H1 (cell line): ENCODE results near the gene RHBG. TPM values are rescaled to one million over a fixed set of nuclear protein-coding genes. Genes with fewer than 3 reads are reported as not detected.

Source experiments
- CHD2 ChIP-seq: IDR thresholded peaks from 2 replicates; pipeline ENCODE4 v1.6.1; 2012; ENCODE audit warnings: low read length, improper control_type of control experiment
- KDM1A ChIP-seq: fragments of 200-600, 300-600 bp; sonication (generic); IDR thresholded peaks from 2 replicates; pipeline ENCODE4 v1.7.1; 2016; ENCODE audit warnings: mild to moderate bottlenecking, low read length, borderline replicate concordance
- MAFK ChIP-seq: IDR thresholded peaks from 2 replicates; pipeline ENCODE4 v1.6.1; 2012; ENCODE audit warnings: low read depth, mild to moderate bottlenecking, improper control_type of control experiment, low read length
- POU5F1 ChIP-seq: IDR thresholded peaks from 2 replicates; pipeline ENCODE4 v1.6.1; 2011; ENCODE audit warnings: low read depth, mild to moderate bottlenecking, low read length, moderate library complexity
- RAD21 ChIP-seq, 2 experiments: IDR thresholded peaks in 1 of 2; conservative IDR thresholded peaks in 1 of 2; 2 replicates each; pipeline ENCODE4 v1.6.1; 2011; ENCODE audit warnings: low read depth in 2 of 2, low read length in 2 of 2, improper control_type of control experiment in 1 of 2, inconsistent platforms in 1 of 2, mild to moderate bottlenecking in 1 of 2, moderate library complexity in 1 of 2
- polyA plus RNA-seq, 7 experiments: library from polyadenylated mRNA; depleted of rRNA in 3 of 7; stranded (reverse) in 5 of 7; unstranded in 2 of 7; fragments of >200 nt in 5 of 7; fragments of 200-250 nt in 2 of 7; gene quantifications; 1 replicate in 5 of 7; 2 replicates in 1 of 7; 4 replicates in 1 of 7; pipeline versions ENCODE4 v1.2.1 to v1.2.3, GENCODE V29; 2011 to 2013; ENCODE audit warnings: missing spikeins in 2 of 7, mixed read lengths in 2 of 7
- total RNA-seq: library from RNA; stranded (reverse); fragmentation: NEBNext Ultra II Directional; extraction: Animal tissue kit (Norgen Biotek cat#: 25700); gene quantifications from 2 replicates; pipeline ENCODE4 v1.2.1, GENCODE V29; 2021
- TF ChIP-seq, protein P1 (sequence below): fragments of 300-600 bp; sonication (generic); IDR thresholded peaks from 2 replicates; pipeline ENCODE4 v1.7.1; 2012; ENCODE audit warnings: low read length, moderate library complexity, mild to moderate bottlenecking, inconsistent platforms; ENCODE audit not compliant: insufficient replicate concordance
- TF ChIP-seq, protein P2 (sequence below): IDR thresholded peaks from 2 replicates; pipeline ENCODE4 v1.6.1; 2012; ENCODE audit warnings: low read length, inconsistent platforms

The RHBG gene
- total and polyA plus RNA-seq, 2 of the 8 experiments (the other 6 are each of a cell fraction or from before 2014, with no cell fraction given) = 2.6 to 2.7 TPM

DNA sequence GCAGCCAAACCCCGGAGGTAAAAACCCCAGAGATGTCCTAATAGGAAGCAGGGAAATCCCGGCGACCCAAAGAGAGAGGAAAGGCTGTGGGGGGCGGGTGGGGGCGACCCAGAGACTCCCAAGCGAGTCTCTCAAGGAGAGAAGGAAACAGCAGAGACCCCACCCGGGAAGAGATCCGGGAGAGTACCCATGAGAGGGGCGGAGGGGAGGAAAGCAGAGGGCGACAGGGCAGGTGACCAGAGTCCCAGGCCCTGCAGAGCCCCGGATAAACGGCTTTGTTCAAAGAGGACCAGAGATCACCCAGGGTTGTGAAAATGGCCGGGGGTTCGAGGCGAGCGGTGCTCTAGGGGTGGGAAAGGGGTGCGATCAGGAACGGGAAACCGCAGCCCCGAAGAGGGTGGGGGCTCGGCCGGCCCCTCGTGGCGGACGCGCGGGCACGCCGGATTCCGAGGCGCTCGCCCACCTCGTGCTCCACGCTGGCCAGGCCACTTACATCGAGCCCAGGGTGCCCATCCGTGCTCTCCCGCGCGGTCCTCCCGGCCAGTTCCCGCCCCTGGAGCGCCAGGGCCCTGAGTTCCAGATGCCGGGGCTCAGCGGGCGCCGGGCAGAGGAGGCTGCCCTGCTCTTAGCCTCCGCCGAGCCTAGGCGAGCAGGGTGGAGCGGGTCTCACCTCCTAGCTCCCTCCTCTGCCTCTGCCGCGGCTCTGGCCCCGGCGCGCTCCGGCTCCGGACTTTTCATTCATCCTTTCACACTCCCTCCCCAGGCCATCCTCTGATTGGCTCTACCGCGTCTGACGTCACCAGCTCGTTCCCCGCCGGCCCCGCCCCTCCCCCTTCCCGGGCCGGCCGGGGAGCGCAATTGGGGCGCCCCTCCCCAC, 52.3 kb downstream of the RHBG start (continued):
- TF ChIP-seq, protein P1, sequence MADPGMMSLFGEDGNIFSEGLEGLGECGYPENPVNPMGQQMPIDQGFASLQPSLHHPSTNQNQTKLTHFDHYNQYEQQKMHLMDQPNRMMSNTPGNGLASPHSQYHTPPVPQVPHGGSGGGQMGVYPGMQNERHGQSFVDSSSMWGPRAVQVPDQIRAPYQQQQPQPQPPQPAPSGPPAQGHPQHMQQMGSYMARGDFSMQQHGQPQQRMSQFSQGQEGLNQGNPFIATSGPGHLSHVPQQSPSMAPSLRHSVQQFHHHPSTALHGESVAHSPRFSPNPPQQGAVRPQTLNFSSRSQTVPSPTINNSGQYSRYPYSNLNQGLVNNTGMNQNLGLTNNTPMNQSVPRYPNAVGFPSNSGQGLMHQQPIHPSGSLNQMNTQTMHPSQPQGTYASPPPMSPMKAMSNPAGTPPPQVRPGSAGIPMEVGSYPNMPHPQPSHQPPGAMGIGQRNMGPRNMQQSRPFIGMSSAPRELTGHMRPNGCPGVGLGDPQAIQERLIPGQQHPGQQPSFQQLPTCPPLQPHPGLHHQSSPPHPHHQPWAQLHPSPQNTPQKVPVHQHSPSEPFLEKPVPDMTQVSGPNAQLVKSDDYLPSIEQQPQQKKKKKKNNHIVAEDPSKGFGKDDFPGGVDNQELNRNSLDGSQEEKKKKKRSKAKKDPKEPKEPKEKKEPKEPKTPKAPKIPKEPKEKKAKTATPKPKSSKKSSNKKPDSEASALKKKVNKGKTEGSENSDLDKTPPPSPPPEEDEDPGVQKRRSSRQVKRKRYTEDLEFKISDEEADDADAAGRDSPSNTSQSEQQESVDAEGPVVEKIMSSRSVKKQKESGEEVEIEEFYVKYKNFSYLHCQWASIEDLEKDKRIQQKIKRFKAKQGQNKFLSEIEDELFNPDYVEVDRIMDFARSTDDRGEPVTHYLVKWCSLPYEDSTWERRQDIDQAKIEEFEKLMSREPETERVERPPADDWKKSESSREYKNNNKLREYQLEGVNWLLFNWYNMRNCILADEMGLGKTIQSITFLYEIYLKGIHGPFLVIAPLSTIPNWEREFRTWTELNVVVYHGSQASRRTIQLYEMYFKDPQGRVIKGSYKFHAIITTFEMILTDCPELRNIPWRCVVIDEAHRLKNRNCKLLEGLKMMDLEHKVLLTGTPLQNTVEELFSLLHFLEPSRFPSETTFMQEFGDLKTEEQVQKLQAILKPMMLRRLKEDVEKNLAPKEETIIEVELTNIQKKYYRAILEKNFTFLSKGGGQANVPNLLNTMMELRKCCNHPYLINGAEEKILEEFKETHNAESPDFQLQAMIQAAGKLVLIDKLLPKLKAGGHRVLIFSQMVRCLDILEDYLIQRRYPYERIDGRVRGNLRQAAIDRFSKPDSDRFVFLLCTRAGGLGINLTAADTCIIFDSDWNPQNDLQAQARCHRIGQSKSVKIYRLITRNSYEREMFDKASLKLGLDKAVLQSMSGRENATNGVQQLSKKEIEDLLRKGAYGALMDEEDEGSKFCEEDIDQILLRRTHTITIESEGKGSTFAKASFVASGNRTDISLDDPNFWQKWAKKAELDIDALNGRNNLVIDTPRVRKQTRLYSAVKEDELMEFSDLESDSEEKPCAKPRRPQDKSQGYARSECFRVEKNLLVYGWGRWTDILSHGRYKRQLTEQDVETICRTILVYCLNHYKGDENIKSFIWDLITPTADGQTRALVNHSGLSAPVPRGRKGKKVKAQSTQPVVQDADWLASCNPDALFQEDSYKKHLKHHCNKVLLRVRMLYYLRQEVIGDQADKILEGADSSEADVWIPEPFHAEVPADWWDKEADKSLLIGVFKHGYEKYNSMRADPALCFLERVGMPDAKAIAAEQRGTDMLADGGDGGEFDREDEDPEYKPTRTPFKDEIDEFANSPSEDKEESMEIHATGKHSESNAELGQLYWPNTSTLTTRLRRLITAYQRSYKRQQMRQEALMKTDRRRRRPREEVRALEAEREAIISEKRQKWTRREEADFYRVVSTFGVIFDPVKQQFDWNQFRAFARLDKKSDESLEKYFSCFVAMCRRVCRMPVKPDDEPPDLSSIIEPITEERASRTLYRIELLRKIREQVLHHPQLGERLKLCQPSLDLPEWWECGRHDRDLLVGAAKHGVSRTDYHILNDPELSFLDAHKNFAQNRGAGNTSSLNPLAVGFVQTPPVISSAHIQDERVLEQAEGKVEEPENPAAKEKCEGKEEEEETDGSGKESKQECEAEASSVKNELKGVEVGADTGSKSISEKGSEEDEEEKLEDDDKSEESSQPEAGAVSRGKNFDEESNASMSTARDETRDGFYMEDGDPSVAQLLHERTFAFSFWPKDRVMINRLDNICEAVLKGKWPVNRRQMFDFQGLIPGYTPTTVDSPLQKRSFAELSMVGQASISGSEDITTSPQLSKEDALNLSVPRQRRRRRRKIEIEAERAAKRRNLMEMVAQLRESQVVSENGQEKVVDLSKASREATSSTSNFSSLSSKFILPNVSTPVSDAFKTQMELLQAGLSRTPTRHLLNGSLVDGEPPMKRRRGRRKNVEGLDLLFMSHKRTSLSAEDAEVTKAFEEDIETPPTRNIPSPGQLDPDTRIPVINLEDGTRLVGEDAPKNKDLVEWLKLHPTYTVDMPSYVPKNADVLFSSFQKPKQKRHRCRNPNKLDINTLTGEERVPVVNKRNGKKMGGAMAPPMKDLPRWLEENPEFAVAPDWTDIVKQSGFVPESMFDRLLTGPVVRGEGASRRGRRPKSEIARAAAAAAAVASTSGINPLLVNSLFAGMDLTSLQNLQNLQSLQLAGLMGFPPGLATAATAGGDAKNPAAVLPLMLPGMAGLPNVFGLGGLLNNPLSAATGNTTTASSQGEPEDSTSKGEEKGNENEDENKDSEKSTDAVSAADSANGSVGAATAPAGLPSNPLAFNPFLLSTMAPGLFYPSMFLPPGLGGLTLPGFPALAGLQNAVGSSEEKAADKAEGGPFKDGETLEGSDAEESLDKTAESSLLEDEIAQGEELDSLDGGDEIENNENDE = no peak
- TF ChIP-seq, protein P2, sequence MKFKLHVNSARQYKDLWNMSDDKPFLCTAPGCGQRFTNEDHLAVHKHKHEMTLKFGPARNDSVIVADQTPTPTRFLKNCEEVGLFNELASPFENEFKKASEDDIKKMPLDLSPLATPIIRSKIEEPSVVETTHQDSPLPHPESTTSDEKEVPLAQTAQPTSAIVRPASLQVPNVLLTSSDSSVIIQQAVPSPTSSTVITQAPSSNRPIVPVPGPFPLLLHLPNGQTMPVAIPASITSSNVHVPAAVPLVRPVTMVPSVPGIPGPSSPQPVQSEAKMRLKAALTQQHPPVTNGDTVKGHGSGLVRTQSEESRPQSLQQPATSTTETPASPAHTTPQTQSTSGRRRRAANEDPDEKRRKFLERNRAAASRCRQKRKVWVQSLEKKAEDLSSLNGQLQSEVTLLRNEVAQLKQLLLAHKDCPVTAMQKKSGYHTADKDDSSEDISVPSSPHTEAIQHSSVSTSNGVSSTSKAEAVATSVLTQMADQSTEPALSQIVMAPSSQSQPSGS = no peak; the same call in 1 of the 2 replicates
- peak; percentile 76; the same call in 1 of the 2 replicates for TF ChIP-seq KDM1A
- no peak for TF ChIP-seq MAFK
- no peak for TF ChIP-seq RAD21 (IDR thresholded peaks at IDR 0.05 in 1 of 2, conservative IDR thresholded peaks at IDR 0.05 in 1 of 2; ENCODE audit: low read depth in 2 of 2, low read length in 2 of 2)
- TF ChIP-seq CHD2 = no peak
- no peak for TF ChIP-seq POU5F1
